ENCODE results near the gene PLA2G1B.

PLA2G1B gene

DNA sequence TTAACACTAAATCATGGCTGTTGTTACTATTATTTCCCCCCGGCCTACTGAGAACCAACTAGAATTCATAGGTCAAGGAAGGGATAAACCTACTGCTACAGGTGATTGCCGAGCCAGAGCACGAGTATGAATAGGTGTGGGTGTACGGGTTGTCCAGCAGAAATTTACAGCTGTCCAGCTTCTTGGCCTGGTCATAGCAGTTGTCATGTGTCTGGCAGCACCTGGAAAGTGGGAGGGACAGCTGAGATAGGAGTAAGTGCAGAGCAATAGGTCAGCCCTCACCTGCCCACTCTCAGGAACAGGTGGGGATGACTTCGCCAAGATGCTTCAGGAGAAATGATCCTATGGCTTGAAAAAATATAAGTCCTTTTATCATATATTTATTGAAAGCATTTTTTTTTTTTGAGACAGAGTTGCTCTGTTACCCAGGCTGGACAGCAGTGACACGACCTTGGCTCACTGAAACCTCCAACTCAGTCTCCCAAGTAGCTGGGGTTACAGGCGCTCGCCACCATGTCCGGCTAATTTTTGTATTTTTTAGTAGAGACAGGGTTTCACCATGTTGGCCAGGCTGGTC is 2.6 kb downstream of the PLA2G1B start:
- no peak for DNase-seq (ENCODE audit: low spot score)

DNA sequence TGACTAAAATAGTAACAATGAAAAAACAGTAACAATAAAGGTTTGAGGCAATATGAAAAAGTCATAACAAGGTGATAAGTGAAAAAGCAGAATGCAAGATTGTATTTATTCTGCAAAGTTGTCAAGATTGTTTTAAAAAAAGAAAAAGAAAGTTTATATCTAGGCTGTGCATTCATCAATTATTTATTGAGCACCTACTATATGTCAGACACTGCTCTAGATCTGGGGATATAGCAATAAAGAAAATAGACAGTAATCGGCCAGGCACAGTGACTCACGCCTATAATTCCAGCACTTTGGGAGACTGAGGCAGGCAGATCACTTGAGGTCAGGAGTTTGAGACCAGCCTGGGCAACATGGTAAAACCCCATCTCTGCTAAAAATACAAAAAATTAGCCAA is 3.8 kb downstream of the PLA2G1B start:
- DNase-seq (ENCODE audit: low spot score) = no peak

DNA sequence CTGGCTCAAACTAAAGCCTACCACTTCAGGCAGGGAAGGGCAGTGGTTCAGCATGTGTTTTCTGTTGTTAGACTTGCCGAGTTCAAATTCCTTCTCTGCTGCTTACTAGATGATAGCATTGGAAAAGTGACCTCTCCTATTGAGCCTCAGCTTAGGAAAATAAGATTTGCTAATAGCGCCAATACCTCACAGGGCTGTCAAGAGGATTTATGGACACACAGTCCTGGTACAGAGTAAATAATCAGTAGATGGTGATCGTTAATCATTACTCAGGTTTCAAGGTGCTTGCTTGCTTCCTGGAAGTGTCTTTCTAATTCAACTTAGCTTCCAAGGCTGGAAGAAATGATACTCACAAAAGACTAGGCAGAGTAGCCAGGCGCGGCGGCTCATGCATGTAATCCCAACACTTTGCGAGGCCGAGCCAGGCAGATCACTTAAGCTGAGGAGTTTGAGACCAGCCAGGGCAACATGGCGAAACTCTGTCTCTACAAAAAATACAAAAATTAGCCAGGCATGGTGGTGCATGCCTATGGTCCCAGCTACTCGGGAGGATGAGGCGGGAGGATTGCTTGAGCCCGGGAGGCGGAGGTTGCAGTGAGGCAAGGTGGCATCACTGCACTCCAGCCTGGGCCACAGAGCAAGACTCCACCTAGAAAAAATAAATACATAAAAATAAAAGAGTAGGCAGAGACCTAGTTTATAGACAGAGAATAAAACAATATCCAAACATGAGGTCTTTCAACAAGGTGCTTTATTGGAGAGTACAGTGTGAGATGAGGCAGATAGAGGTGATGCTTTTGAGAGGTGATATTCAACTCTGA is 6.0 kb downstream of the PLA2G1B start:
- no peak for DNase-seq (ENCODE audit: low spot score)

DNA sequence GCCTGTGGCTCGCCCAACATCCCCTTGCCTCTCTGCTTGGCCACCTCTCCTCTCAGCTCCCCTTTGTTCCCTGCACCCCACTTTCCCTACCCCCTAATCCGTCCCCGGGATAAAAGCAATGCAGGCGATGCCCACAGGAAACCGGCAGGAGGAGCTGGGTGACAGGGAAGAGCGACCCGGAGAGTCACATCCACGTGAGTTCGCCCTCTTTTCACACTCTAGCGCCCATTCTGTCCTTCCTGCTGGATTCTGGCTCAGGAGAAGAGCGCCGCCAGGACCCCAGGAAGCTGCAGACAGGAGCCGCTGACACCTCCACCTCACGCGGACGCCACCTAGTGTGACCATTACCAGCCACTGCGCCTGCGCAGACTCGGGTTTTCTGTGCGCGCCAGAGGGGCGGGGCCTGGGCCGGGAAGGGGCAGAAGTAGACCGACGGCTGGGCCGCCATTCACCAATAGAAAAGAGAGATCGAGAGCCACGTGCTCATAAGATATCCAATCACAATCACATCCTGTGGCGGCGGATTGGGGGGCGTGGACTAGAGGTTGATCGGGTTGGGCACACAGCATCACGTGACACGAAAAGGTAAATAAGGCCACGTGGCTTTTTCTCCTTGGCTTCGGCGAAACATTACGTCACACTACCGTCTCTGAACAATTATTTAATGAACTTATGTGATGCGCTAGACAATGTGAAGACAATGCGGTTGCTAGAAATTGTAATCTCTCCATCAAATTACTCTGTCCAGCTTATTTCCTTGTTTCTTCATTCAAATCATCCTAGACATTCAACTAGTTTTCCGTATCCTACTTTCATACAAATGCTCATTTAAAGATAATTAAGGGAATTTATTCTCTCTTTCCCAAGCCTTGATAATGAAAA is 10.1 kb downstream of the PLA2G1B start:
- peak; percentile 98 for DNase-seq (ENCODE audit: low spot score)

DNA sequence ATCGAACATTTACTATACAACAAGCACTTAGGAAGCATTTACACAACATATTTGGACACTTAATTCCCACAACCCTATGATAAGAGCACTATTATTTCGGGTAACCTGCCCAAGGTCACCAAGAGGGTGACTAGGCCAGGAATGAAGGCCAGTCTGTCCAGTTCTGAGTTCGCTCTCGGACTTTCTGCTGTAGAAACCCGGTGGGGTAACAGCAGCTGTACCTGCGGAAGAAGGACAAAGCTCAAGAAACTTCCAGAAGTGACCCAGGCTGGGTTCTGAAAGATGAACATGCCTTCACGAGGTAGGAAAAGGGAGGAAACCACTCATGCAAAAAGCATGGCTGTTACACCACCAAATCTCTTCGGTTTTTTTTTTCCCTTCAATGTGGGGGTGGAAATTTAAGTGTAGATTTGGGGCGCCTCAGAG is 10.8 kb downstream of the PLA2G1B start:
- DNase-seq (ENCODE audit: low spot score) = no peak

DNA sequence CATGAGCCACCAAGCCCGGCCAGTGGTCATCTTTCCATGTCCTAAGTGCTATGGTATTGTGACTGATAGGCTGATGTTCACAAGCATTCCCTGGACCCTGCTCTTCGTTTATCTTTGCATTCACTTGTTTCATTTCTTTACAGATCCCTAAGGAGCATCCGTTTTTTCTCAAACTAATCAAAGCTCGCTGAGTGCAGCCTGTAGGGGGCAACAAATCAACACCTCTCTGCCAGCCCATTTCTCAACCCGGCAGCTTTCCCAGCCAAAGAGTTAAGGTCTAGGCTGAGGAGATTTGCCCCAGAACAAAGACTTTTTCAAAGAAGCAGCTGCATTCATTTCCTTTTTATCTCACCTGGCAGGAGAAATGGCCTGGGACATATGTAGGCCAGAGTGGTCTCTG is 13.4 kb downstream of the PLA2G1B start:
- DNase-seq (ENCODE audit: low spot score) = no peak

DNA sequence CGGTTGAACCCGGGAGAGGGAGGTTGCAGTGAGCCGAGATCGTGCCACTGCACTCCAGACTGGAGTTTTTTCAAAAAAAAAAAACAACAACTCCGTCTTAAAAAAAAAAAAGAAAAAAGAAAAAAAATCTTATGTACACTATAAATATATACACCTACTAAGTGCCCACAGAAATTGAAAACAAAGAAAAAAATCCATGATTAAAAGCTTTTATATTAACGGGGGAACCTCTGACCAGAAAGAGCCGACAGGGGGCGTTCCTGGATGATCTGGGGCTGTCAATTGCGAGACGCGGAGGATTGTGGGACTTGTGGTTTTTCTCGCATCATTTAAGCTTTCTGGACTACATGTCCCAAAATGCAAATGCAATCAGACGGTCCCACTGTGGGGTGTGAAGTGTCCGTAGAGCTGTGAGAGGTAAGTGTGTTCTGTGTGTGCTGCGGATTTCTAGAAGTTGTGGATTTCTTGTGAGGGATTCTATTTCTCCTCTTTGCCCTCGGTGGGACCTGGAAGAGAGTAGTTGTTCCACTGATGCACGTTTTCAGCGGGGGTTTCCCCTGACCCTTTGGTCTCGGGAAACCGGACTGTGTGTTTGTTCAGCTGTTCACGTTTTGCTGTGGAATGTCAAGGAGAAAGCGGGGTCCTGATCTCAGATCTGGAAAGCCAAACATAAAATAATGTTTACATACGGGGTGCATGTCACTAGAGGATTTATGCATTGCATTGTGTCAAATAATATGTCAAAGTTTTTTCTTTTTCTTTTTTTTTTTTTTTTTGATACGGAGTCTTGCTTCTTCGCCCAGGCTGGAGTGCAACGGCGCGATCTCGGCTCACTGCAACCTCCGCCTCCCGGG is 25.4 kb downstream of the PLA2G1B start, which contains the start of gene SIRT4:
Gene SIRT4, plus strand, starts transcription at position 360 of the 854 bp plus-strand sequence. CDS start 1,241 bp downstream, outside the sequence.
- DNase-seq (ENCODE audit: low spot score) = peak; percentile 96

DNA sequence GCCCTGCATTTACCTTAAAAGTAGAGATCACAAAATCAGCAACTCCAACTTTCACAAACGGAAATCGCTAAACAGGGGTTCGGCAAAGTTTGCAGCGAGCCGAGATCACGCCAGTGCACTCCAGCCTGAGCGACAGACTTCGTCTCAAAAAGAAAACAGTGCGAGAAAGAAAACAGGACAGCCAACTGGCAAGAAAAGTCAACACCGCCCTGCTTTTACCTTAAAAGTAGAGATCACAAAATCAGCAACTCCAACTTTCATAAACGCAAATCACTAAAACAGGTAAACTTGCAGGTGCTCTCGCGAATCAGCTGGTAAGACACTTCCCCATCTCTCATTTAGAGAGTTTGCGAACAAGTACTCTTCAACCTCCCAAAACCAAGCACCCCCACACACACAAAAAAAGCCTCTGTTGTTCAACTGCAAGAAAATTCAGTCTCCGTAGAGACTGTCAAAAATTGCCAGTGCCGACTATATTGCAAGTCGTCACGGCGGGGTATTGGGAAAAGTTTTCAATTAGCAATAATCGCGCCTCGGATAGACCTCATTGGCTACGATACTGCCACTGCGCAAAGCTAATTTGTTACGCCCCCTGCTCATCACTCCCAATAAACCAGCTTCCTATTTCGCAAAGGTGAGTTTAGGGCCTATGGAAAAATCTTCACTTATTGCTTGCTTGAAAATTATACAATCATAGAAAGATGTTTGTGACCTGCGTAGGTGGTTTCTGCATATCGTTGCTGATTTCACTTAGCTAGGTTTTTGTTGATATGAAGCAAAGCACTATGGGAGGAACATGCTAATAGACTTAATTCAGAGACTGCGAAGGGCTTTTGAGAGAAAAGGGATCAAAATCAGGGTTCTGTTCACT is 34.7 kb downstream of the PLA2G1B start, which contains the start of gene RNU4-1:
Gene RNU4-1, minus strand, starts transcription at position 577 of the 871 bp plus-strand sequence.
- peak; percentile 85 for DNase-seq (ENCODE audit: low spot score)

DNA sequence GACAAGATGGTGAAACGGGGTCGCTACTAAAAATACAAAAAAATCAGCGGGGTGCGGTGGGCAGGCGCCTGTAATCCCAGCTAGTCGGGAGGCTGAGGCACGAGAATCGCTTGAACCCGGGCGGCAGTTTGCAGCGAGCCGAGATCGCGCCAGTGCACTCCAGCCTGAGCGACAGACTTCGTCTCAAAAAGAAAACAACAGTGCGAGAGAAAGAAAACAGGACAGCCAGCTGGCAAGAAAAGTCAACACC is 35.2 kb downstream of the PLA2G1B start:
- DNase-seq (ENCODE audit: low spot score) = no peak

DNA sequence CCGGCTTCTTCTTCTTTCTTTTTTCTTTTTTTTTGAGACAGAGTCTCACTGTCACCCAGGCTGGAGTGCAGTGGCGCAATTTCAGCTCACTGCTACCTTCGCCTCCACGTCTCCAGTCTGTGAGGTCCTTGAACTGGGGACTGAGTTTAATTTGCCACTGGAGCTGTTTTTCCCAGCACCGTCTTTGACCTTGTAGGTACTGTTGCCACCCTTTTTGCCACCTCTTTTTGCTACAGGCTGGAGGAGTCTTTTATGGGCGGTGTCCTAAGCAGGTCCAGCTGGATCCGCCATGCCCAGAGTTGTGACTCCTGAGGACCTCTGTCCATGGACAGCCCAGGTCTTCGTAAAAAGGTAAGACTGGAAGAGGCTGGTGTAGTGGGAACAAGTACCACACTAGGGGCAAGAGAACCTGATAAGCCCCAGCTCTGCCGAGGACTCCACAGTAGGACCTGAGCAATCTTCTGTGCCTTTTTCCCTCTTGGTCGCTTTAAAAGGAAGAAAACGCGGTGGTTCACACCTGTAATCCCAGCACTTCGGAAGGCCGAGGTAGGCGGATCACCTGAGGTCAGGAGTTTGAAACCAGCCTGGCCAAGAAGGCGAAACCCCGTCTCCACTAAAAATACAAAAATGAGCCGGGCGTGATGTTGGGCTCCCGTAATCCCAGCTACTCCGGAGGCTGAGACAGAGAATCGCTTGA is 36.8 kb downstream of the PLA2G1B start:
- peak; percentile 19 for DNase-seq (ENCODE audit: low spot score)

DNA sequence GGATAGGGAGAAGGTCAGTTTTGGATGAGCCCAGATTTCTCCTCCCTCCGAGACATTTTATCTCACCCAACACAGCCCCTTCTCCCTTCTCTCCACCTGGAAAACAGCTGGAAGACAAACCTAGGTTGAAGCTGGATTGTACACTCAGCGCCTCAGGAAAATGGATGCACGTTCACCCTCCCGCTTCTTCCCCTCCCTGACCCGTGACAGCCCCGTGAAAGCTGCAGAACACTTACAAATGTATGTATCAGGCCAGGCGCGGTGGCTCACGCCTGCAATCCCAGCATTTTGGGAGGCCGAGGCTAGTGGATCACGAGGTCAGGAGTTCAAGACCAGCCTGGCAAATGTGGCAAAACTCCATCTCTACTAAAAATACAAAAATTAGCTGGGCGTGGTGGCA is 40.1 kb downstream of the PLA2G1B start:
- DNase-seq (ENCODE audit: low spot score) = no peak

DNA sequence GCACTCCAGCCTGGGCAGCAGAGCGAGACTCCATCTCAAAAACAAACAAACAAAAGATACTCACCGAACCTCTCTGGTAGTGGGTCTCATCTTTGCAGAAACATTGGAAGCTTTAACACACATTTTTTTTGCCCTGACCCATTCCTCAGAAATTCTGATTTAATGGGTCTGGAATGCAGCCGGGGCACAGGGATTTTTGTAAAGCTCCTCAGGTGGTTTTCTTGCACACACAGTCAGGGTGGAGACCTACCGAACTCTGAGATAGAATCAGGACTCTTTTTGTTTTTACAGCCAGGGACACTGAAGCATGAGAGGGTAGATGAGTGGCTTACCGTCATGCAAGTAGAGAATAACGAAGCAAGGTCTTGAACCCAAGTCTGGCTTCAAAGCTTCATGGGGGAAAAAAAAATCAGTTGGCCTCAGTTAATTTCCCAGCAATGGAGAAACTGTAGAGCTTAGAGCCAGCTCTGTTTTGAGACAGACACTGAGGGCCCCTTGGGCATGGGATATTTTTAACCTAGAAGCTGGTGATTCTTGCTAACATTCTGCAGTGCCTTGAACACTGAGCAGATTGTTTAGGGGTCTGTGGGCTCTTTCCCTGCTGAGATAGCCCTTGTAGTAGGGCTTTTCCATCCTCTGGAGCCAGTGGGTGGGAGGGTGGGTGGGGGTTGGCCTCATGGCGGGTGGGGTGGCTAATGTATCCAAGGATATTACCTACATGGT is 40.6 kb downstream of the PLA2G1B start:
- no peak for DNase-seq (ENCODE audit: low spot score)

DNA sequence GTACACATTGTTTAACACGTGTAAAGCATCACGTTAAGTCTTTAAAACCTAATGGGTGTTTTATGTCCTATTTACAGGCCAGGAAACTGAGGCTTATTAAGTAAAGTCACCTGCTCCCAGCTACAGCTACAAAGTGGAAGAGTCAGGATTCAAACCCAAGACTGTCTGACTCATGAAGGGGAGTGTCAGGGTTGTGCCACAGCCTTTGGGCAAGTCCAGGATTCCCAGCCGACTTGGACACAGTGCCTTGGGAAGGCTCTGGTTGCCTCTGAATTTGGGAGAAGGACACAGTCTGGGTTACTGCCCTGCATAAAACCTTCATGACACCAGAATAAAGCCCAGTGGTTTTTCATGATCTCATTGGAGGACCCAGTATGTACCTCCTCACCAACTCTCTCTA is 43.2 kb downstream of the PLA2G1B start:
- DNase-seq (ENCODE audit: low spot score) = no peak

DNA sequence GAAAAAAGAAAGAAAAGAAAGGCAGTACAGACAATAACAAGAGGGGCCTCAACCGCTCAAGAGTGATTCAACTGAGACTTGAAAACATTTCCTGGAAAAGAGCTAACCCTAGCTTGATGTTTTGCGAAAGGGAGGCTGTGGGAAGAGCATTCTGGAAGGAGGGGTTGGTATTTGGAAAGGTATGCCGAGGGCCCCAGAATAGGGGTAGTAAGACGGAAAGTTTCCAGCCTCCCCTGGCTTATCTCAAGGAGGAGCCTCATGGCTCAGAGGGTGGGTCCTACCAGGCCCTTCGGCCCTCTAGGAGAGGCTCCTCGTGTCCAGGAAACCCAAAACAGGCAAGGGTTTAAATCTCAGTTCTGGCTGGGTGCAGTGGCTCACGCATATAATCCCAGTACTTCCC is 44.3 kb downstream of the PLA2G1B start:
- DNase-seq (ENCODE audit: low spot score) = no peak

DNA sequence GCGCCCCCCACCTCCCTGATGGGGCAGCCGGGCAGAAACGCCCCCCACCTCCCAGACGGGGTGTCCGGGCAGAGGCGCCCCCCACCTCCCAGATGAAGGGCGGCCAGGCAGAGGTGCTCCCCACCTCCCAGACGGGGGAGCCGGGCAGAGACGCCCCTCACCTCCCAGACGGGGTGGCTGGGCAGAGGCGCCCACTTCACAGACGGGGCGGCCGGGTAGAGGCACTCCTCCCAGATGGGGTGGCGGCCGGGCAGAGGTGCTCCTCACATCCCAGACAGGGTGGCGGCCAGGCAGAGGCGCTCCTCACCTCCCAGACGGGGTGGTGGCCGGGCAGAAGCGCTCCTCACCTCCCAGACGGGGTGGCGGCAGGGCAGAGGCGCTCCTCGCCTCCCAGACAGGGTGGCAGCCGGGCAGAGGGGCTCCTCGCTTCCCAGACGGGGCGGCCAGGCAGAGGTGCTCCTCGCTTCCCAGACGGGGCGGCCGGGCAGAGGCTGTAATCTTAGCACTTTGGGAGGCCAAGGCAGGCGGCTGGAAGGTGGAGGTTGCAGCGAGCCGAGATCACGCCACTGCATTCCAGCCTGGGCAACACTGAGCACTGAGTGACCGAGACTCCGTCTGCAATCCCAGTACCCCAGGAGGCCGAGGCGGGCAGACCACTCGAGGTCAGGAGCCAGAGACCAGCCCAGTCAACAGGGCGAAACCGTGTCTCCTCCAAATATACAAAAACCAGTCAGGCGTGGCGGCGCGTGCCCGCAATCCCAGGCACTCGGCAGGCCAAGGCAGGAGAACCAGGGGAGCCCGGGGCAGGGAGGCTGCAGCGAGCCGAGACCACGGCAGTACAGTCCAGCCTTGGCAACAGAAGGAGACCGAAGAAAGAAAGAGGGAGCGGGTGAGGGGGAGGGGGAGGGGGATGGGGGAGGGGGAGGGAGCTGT is 49.2 kb downstream of the PLA2G1B start:
- DNase-seq (ENCODE audit: low spot score) = no peak

DNA sequence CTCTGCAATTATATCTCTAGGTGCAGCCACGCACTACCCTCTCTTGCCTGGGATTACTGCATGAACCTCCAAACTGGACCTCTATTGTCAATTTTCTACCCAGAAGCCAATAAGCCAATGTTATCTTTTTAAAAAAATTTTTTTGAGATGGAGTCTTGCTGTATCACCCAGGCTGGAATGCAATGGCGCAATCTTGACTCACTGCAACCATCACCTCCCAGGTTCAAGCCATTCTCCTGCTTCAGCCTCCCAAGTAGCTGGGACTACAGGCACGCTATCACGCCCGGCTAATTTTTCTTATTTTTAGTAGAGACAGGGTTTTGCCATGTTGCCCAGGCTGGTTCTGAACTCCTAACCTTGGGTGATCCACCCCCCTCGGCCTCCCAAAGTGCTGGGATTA is 50.8 kb downstream of the PLA2G1B start:
- no peak for DNase-seq (ENCODE audit: low spot score)
